Activated CD8-positive, alpha-beta memory T cell treated with anti-CD3 and anti-CD28 coated beads for 36 hours (primary cell): ENCODE data around the gene SETDB1. TPM values are rescaled to one million over a fixed set of nuclear protein-coding genes. Genes with fewer than 3 reads are reported as not detected.

ENCODE experiments used
- CTCF ChIA-PET: fragments of 350-600 bp; sonication (Branson Sonifier 250); formaldehyde crosslinking; loops from one replicate; lab custom pipeline; 2021; ENCODE audit warnings: antibody characterized with exemption; lab: Charles Lee
- POLR2A ChIA-PET: fragments of 350-600 bp; sonication (Branson Sonifier 250); formaldehyde crosslinking; loops from one replicate; lab custom pipeline; 2021; ENCODE audit warnings: antibody characterized with exemption; lab: Charles Lee
- total RNA-seq, 2 experiments: library from RNA; stranded (reverse); gene quantifications; one replicate each; pipeline ENCODE4 v1.2.3, GENCODE V29; 2021

The SETDB1 gene
- total RNA-seq, 2 experiments from 2014 or later, result 44.0 to 44.2 TPM

DNA sequence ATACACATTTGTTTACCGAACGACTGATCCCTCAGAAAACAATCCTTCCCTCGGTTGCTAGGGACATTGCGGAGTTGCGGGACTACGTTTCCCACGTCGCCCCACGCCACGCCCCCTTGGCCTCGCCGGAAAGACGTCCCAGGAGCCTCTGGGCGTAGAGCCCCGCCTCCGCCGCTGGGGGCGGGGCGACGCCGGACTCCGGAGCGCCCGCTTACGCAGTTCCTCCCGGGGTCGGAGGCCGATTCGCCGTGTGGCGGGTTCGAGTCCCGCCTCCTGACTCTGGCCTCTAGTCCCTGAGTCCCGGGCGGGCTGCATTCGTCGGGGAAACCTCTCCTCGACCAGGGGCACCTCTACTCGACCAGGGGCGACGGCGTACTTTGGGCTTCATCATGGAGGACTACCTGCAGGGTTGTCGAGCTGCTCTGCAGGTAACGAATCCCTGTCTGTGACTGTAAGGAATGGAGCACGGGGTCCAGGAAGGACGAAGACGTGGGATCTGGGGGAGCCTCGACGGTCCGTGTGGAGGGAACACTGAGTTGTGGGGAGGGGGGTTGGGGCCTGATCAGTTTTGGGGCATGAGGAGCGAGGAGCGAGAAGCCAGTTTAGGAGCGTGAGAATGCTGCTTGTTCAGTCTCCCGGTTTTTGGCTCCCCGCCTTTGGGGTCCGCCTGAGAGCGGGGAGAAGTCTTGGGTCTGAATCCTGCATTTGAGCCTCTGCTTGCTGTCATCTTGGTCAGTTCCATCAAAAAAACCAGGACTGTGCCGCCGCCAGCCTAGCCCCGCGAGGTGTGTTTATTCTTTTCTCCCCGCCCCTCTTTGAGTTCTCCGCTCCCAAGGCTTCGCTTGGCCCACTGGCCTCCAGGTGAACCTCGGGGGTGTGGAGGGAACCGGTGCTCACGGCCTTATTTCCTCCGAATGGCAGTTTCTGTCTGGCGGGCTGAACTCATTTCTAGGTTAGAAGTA lies 82.4 kb downstream of the SETDB1 start, which contains the start of gene PRUNE1:
TSS of gene PRUNE1 (plus strand) at position 206 of the 962 bp plus-strand sequence. CDS start at position 390, 184 bp downstream.
- ChIA-PET CTCF (interaction anchor here (0.7 kb wide), 1 partner anchor 62 kb away, joined by 3 read pairs; no protein-coding TSS in a partner anchor), POLR2A (no interaction called here)

DNA sequence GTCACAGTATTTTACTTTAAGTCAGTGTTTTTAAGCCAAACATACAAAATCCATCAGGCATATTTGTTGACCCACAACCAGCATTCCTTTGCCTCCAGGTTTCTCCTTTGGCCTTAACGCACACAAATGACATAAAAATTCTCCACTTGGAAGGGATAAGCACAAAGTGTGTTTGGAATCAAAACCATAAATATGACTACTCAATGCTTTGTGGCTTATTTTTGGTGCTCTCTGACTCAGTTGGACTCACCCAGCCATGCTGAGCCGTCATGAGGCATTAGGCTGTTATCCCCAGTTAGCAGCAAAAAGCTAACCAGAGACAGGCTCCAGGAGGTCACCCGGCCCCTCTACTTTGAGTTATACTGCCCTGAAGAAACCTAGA lies 83.0 kb downstream of the SETDB1 start:
- CTCF ChIA-PET, result no interaction called here
- POLR2A ChIA-PET, result no interaction called here

DNA sequence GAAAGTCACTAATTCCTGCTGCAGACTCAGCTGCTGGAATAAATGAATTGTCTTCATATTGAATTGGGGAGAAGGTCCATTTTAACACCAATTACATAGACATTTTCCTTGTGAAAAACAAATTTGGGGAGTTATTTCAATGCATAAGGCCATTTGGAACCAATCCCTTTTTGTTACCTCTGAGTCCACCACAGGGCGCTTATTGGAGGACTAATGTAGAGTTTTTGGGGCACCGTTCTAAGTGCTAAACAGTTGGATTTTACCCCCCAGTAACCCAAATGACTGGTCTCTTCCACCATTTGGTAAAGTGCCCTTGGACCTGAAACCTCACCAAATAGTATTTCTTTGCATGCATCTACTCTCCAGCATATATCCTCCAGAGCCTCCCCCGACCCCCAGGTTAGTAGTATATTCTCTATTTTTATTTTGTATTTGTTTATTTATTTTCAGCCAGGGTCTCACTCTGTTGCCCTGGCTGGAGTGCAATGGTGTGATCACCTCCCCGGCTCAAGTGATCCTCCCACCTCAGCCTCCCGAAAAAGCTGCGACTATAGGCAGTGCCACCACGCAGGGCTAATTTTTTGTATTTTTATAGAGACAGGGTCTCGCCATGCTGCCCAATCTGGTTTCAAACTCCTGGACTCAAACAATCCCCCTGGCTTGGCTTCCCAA lies 83.6 kb downstream of the SETDB1 start:
- ChIA-PET CTCF (no interaction called here), POLR2A (interaction anchor here (0.6 kb wide), 1 partner anchor 44 kb away, joined by 3 read pairs; no protein-coding TSS in a partner anchor)

DNA sequence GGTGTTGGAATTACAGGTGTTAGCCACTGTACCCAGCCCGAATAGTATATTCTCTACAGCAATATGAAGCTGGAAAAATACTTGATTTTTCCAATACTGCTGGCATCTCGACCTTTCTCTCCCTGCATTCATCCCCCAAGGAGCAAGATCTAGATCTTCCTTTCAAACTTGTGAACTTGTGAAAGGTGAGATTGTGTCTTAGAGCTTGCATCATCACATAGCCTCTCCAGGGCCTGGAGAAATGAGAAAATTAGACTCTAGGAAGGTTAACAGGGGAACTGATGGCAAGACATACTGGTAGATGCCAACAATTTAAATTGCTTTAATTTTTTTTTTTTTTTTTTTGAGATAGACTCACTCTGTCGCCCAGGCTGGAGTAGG lies 84.2 kb downstream of the SETDB1 start:
- CTCF ChIA-PET, result no interaction called here
- POLR2A ChIA-PET, result interaction anchor here (0.6 to 0.7 kb wide), 2 partner anchors 44 to 84 kb away, joined by 3 to 6 read pairs; partner anchors contain the start of gene SETDB1

DNA sequence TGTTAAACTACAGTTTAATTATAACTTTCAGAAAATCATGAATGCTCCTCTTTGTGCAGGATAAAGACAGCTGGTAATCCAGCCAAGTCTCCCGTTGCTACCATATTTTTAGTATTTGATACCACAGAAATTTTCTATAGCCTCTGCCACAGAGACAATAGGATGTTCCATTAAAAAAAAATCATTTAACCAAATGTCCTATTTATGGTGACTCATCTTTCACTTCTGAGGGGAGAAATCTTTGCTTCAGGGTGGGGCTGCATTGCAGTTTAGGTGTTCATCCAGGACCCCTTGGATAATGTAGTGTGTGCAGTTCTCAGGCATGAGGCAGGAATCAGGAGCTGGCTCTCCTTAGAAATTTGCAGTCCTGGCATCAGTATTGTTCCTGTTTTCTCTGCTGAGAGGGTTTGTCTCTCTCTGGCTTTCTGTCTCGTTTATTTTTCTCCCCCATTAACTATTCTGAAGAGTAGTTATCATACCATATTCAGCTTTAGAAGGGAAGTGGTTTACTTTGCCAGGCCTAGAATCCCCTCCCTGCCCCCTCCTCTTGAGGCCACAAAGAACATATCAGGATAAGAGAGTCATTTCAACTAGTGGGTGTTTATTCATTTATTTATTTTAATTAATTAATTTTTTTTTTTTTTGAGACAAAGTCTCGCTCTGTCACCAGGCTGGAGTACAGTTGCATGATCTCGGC lies 85.1 kb downstream of the SETDB1 start:
- ChIA-PET CTCF (interaction anchor here (1.0 kb wide), 1 partner anchor 27 kb away, joined by 4 read pairs; no protein-coding TSS in a partner anchor), POLR2A (interaction anchor here (0.5 to 0.7 kb wide), 2 partner anchors 38 to 85 kb away, joined by 4 to 6 read pairs; partner anchors contain the start of gene SETDB1)

DNA sequence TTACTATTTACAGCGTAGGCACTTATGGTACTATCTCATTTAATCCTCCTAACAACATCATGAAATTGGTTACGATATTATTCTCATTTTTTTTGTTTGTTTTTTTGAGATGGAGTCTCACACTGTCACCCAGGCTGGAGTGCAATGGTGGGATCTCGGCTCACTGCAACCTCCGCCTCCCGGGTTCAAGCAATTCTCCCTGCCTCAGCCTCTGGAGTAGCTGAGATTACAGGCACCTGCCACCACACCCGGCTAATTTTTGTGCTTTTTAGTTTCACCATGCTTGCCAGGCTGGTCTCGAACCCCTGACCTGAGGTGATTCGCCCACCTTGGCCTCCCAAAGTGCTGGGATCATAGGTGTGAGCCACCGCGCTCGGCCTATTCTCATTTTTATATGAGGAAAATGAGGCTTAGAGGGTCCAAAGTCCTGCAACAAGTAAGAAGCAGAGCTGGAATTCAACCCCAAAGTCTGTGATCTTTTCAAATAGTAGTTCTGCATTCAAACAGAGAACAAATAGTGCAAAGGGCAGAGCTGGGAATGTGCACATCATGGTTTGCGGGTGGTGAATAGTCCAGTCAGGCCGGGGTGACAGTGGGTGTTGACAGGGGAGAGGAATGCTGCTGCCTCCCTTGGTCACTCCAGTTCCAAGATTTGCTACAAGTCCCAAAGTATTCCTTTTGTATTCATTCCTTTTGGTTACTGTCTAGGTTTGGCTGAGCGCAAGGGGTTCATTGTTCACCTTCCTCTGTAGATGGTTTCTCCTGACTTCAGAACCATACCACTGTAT lies 86.7 kb downstream of the SETDB1 start:
- CTCF ChIA-PET, result interaction anchor here (0.6 kb wide), 1 partner anchor 653 kb away, joined by 4 read pairs; no protein-coding TSS in a partner anchor
- POLR2A ChIA-PET, result interaction anchor here (0.5 kb wide), 1 partner anchor 394 kb away, joined by 5 read pairs; no protein-coding TSS in a partner anchor

DNA sequence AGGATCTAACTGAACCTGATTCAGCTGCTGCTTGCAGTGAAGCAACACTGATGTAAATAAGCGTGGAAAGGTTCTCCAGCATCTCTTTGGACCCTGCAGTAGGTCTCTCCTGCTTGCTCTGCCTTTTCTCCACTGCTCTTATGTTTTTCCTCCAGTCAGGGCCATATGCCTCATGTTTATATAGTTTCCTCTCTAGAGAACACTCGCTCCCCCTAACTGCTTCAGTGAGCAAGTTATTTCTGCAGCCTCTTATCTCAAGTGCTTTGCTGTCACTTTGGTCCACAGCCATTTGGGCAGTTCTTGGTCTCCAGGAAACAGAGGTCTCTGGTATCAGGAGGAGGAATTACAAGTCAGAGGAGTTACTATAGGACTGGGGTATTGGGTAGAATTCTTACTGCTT lies 87.4 kb downstream of the SETDB1 start:
- ChIA-PET CTCF (no interaction called here), POLR2A (interaction anchor here (0.7 kb wide), 1 partner anchor 30 kb away, joined by 7 read pairs; no protein-coding TSS in a partner anchor)

Other genes with a start within 250 kb of the SETDB1 start
- gene GOLPH3L, start 229.2 kb upstream of the SETDB1 start, total RNA-seq, result 10 to 100 TPM; 15.4 to 18.8 TPM
- gene HORMAD1, start 205.5 kb upstream of the SETDB1 start, total RNA-seq, result not detected
- 10 to 100 TPM; 23.8 to 25.2 TPM for gene CTSS, start 160.6 kb upstream of the SETDB1 start, total RNA-seq
- 1 to 10 TPM; 1.9 to 2.2 TPM for gene CTSK, start 118.1 kb upstream of the SETDB1 start, total RNA-seq
- gene ARNT, start 49.8 kb upstream of the SETDB1 start, total RNA-seq, result 10 to 100 TPM; 38.8 to 42.4 TPM
- not detected for gene CTXND2, start 39.2 kb upstream of the SETDB1 start, total RNA-seq
- 100 to 1,000 TPM; 210 to 218 TPM for gene CERS2, start 48.5 kb downstream of the SETDB1 start, total RNA-seq
- under 1 TPM; 0.10 to 0.15 TPM for gene ANXA9, start 55.9 kb downstream of the SETDB1 start, total RNA-seq
- gene MINDY1, start 80.5 kb downstream of the SETDB1 start, total RNA-seq, result 1 to 10 TPM; 4.8 to 5.7 TPM
- 10 to 100 TPM; 14.5 to 14.9 TPM for gene PRUNE1, start 82.1 kb downstream of the SETDB1 start, total RNA-seq
- 1 to 10 TPM in 1 of 2 experiments, under 1 TPM in 1; 0.90 to 1.5 TPM for gene BNIPL, start 110.2 kb downstream of the SETDB1 start, total RNA-seq
- gene C1orf56, start 121.4 kb downstream of the SETDB1 start, total RNA-seq, result 1 to 10 TPM; 1.7 to 1.8 TPM
- 100 to 1,000 TPM; 177 to 178 TPM for gene CDC42SE1, start 133.3 kb downstream of the SETDB1 start, total RNA-seq
- 1 to 10 TPM; 4.0 to 4.4 TPM for gene MLLT11, start 134.0 kb downstream of the SETDB1 start, total RNA-seq
- gene GABPB2, start 144.4 kb downstream of the SETDB1 start, total RNA-seq, result 10 to 100 TPM; 15.7 to 17.4 TPM
- 1 to 10 TPM; 1.9 to 2.5 TPM for gene SEMA6C, start 220.3 kb downstream of the SETDB1 start, total RNA-seq
- 10 to 100 TPM; 25.7 to 26.6 TPM for gene TNFAIP8L2, start 230.3 kb downstream of the SETDB1 start, total RNA-seq
- 1 to 10 TPM; 4.3 to 4.7 TPM for gene LYSMD1, start 239.5 kb downstream of the SETDB1 start, total RNA-seq
- 10 to 100 TPM; 83.4 to 87.2 TPM for gene SCNM1, start 239.8 kb downstream of the SETDB1 start, total RNA-seq
- gene TMOD4, start 249.6 kb downstream of the SETDB1 start, total RNA-seq, result 1 to 10 TPM in 1 of 2 experiments, under 1 TPM in 1; 0.78 to 2.1 TPM